Anterior cingulate cortex (tissue), 58 donors: ENCODE results near the gene DENND1A.
A peak's percentile ranks its signal among the peaks of the same experiment; 100 is the strongest.

ENCODE experiments used
- DNase-seq, 58 donors: peaks; one replicate each; lab custom pipeline; 2025; lab: John Stamatoyannopoulos, UW

Gene DENND1A

DNA sequence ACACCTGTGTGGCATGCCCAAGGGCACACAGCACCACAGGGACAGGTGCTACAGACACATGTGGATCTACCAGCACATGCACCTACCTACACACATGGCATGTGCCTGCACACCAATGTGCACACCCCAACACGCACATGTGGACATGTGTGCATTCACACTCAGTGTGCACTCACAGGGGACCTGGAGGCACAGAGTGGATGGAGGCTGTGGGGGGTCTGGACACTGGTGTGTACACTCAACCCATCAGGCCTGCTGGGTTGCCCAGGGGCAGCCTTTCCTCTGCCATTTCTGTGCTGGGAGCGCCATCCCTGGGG is 572.2 kb downstream of the DENND1A start:
- DNase-seq = no peak

DNA sequence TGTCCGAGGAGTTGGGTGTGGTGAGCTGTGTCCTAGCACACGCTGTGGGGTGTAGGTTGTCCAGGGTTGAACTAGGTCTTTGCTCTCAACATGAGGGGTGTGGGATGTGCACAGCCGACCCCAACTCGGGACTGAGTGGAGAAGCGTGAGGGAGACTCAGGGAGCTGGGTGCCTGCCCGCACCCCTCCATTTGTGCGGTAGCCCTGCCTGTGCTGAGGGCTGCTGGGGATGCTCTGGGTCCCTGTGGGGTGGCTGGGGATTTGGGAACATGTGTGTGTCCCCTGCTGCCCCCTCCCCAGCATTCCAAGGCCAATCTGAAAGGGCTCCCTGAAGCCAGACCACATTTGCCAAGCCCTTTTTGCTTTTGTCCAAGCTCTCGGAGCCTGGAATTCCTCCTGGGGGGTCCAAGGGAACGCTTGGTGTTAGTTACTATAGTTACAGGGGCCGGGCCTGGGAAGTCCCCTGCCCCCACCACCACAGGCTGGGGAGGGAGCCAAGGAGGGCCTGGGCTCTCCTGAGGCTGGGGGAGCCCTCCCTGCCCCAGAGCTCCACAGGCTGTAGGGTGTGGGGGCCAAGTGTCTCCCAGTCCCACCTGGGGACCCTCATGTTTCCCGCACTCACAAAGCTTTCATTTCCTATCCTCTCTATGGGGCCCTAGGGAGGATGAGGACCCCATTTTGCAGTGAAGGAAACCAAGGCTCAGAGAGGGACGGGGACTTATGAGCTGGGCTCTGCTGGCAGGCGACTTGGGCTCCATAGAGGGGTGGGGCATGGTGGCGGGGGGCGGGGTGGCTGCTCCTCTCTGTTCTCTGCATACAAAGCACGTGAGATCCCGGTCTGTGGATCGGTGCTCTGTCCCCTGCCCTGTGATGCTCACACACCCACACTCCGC is 572.8 kb downstream of the DENND1A start:
- peak in 26 of 58 donors; percentile 19 to 73 (median 50) for DNase-seq

GRCh38 chr9:123355761-123356431 is 574.0 kb downstream of the DENND1A start, which contains the start of gene CRB2:
CRB2 (plus strand) TSS chr9:123356197; CDS start chr9:123356261, 64 bp downstream.
- DNase-seq = peak in 37 of 58 donors; percentile 14 to 76 (median 50)

- DNase-seq = peak in 18 of 58 donors; percentile 16 to 53 (median 34)
Observed at GRCh38 chr9:123354806-123355508, 575.0 kb downstream of the DENND1A start.

- DNase-seq = peak in 51 of 58 donors; percentile 8 to 84 (median 53)
Observed at GRCh38 chr9:123353984-123354591, 575.8 kb downstream of the DENND1A start.

DNA sequence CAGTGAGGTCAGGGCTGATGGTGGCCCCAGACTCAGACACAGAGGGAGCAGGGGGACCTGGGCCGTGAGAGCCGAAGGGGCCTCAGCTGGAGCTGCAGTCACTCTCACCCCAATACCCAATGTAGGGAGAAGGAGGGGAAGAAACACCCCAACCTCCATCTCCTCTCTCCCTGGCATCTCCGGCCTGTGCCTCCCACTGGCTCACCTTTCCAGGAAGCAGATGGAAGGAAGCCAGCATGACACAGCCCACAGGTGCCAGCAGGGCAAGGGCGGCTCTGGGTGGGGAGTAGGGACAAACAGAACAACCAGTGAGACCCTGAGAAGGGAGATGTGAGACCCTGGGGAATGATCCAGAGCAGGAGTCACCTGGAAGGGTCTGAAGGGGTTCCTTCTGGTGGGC is 576.9 kb downstream of the DENND1A start:
- no peak for DNase-seq

- DNase-seq = no peak
Observed at GRCh38 chr9:123350590-123351310, 579.2 kb downstream of the DENND1A start.

GRCh38 chr9:123349691-123350480 is 580.0 kb downstream of the DENND1A start:
- peak in 36 of 58 donors; percentile 18 to 62 (median 38) for DNase-seq

DNA sequence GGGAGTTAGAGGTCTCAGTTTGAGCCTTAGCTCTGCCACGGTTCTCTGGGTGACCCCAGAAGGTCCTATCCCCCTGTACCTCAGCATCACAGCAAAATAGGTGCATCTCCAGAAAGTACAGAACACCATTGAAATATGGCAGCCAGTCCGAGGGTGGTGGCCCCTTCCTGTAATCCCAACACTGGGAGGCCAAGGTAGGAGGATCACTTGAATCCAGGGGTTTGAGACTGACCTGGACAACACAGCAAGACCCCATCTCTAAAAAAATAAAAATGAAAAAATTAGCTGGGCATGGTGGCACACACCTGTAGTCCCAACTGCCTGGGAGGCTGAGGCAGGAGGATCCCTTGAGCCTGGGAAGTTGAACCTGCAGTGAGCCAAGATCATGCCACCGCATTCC is 580.9 kb downstream of the DENND1A start:
- DNase-seq = no peak

- DNase-seq = no peak
Observed at GRCh38 chr9:123348317-123348992, 581.5 kb downstream of the DENND1A start.

DNA sequence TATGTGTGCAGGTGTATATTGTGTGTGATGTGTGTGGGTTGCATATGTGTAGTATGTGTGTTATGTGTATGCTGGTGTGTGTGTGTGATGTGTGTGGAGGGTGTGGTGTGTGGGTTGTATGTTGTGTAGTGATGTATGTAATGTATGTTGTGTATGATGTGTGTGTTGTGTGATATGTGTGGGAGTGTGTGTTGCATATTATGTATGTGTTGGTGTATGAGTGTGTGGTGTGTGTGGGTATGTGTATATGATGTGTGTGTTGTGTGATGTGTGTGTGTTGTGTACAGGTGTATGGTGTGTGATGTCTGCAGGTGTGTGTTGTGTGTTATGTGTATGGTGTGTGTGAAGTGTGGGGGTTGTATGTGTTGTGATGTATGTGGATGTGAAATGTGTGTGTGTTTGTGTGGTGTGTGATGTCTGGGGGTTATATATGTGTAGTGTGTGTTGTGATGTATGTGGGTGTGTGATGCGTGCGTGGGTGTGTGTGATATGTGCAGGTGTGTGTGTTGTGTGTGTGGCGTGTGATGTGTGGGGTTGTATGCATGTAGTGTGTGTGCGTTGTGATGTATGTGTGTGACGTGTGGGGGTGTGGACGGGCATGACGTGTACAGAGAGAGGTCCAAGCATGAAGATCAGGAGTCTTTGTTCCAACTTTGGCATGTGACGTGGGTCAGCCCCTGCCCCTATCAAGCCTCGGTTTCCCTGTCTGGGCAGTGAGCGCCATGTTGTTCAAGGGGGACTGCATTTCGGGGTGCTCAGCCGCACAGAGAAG is 582.5 kb downstream of the DENND1A start:
- no peak for DNase-seq

DNA sequence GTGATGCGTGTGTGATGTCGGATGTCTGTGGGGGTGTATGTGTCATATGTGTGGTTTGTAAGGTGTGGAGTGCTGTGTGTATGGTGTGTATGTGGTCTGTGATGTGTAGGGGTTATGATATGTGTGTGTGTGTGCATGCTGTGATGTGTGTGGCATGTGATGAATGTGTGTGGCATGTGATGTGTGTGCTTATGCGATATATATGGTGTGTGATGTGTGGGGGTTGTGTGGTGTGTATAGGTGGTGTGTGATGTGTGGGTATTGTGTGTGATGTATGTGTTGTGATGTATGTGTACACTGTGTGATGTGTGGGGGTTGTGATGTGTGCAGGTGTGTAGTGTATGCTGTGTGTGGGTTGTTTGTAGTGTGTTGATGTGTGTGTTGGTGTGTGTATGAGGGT is 583.1 kb downstream of the DENND1A start:
- no peak for DNase-seq

DNA sequence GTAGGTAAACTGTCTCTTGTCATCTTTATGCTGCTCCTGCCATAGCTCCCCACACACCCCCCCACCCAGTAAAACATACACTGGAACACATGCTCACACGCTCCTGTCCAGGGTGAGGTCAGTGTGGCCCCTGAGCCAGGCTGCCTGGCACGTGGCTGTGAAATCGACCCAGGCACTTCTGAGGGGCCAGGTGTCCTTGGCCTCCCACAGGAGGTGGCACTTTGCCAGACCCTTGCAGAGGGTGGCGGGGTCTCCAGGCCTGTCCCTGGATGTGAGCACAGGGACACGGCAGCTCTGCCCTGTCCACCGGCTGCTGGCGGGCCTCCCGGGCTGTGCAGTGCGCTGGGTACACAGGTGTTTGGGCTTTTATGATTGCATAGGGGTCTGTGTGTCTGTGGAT is 583.9 kb downstream of the DENND1A start:
- DNase-seq = no peak

DNA sequence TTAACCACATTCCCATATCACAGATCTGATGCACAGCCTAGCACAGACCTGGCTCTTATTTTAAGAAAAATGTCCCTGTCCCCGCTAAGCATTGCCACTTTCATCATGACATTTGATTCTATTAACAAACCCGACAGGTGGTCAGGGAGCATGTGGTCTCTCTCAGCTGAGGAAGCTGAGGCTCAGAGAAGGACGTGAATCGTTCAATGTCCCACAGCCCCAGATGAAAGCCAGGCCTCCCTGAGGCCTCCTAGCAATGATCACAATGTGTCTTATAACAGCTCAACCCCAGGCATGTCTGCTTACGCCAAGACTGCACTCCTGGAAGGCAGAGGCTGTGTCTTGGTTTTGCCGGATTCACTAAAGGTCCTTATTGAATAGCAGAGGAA is 584.4 kb downstream of the DENND1A start:
- no peak for DNase-seq

GRCh38 chr9:123344192-123344949 is 585.6 kb downstream of the DENND1A start:
- no peak for DNase-seq

DNA sequence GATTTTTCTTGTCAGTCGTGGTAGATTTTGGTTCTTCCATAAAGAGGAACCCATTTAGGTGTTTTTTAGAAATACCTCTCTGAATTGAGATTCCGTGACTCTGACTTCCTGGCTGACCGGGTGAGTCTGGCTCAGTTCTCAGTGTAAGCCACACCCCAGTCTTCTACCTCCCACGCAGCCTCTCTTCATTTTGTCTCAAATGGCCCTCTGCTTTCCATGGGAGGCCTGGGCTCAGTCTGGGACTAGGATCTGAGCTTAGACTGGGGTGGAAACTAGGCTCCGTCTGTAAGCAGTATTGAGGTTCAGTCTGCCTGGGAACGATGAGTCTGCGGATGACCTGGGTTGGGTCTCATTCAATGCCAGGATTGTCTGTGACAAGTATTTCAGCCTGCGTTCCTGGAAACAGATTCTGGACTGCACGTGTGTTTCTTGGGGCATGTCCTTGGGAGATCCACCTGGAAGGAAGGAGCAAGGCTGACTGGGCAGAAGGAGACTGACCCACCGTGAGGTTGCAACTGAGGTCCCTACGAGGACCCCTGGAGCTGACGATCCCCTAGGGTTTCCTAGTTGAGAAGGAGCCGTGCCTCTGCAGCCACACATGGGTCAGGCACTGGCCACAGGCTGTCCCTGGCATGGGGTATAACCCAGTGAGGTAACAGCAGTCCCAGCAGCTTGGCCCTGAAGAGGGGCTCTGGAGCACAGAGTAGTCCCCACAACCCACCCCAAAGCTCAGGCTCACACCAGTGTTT is 586.3 kb downstream of the DENND1A start:
- no peak for DNase-seq
